ENCODE results near the gene KRTAP4-8. TPM values are rescaled to one million over a fixed set of nuclear protein-coding genes. Genes with fewer than 3 reads are reported as not detected.
"Not testable (repeated sequence)": the region's sequence is repeated elsewhere in the genome, so short reads cannot be mapped to it uniquely, and the experiment has no call there.

The KRTAP4-8 gene
- total RNA-seq, 1 donor from 2014 or later: not detected

DNA sequence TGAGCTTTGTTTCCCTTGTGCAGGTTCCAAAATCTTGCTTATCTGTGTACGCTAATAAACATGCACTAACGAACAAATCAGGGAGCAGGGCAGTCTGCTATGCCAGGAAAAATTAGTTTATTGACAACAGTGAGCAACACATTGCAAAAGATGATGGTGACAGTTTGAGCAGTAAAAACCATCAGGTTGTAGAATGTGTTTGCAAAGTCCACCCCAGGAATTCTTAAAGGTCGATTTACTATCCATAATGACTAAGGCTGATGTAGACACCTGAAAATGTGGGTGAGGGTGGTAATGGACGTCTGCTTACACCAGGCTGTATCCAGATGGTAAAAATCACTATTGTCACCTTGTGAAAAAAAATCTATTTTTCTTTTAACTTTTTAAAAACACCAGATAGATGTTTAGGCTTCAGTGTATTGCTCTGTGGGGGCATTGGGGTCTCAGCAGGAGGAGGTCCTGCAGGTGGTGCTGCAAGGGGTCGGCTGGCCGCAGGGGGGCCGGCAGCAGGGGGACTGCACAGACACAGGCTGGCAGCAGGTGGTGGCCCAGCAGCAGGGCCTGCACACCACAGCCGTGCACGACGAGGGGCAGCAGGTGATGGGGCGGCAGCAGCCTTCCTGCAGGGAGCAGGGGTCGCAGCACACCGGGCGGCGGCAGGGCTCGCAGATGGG is 32.8 kb downstream of the KRTAP4-8 start:
- not testable (repeated sequence) for DNase-seq (ENCODE audit: low read depth)

DNA sequence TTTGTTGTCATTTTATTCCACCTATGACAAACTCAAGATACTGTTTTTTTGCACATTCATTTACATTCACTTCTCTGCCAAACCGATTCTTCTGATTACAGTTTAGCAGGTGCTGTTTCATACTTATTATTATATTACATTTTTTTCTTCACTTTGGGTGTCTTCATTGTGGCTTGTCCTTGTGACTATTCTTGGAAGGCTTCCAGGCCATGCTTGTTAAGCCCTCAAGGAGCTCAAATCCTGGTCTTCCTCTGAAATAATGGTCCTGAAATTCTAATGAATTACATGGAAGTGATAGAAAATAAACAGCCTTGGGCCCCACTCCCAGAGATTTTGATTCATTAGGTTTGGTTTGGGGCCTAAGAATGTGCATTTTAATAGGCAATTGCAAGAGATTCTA is 33.6 kb downstream of the KRTAP4-8 start:
- no peak for DNase-seq (ENCODE audit: low read depth)

DNA sequence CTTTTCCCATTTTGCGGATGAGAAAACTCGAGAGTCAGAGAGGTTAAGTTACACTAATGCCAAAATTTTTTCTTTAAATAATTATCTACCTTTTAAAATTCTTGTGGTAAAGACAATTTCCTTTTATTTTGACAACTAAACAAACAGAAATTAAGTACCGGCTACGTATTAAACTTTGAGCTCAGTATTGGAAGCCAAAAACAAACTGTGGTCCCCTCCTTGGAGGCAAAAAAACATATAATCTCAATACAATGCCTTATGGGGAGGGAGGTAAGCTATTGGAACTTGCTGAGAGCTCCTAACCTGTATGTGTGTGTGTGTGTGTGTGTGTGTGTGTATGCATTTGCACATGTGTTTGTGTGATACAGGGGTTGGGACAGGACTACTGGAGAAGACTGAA is 34.5 kb downstream of the KRTAP4-8 start:
- no peak for DNase-seq (ENCODE audit: low read depth)

DNA sequence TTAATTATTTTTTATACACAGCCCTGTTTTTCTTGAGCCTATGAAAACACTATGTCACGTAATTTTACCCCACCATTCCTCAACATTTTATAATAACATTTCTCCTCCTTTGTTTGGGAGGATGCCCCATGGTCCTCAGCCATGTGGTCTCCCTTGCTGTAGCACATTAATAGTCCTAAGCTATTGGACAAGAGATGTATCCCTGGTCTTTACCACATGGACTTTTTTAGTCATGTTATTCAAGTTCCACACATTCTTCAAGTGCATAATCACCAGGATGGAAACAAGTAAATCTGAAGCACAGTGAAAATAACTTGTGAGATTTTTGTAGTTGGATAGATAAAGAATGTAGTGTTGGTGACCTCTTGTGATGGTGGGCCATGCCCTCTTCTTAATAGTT is 36.0 kb downstream of the KRTAP4-8 start:
- DNase-seq (ENCODE audit: low read depth): peak; percentile 97

DNA sequence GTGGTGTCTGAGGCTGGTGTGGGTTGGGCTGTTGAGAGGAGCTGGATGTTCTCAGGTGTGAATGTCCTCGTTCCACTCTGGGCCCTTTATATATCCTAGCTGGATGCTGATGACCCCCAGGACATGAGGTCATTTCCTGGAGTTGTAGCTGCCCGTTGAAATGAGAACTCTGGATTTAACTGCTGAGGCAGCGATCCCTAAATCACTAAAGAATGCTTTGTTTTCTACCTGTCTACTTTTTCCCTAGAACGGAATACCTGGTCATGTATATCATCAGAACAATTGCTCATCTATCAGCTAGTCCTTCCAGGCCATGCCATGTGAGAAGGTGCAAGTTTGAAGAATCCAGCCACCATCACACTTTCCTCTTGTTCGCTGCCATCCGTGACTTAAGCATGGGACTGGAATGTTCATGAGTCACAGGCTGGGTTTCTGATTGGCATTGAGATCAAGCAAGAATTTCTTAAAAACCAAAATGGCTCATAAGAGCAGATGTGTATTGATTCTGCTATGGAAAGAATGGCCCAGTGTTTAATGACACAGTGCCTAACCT is 37.8 kb downstream of the KRTAP4-8 start, which contains the start of gene KRTAP2-3:
Gene KRTAP2-3, minus strand, starts transcription at position 63 of the 553 bp plus-strand sequence. CDS start 64 bp downstream, outside the sequence.
- peak; percentile 99 for DNase-seq (ENCODE audit: low read depth)

DNA sequence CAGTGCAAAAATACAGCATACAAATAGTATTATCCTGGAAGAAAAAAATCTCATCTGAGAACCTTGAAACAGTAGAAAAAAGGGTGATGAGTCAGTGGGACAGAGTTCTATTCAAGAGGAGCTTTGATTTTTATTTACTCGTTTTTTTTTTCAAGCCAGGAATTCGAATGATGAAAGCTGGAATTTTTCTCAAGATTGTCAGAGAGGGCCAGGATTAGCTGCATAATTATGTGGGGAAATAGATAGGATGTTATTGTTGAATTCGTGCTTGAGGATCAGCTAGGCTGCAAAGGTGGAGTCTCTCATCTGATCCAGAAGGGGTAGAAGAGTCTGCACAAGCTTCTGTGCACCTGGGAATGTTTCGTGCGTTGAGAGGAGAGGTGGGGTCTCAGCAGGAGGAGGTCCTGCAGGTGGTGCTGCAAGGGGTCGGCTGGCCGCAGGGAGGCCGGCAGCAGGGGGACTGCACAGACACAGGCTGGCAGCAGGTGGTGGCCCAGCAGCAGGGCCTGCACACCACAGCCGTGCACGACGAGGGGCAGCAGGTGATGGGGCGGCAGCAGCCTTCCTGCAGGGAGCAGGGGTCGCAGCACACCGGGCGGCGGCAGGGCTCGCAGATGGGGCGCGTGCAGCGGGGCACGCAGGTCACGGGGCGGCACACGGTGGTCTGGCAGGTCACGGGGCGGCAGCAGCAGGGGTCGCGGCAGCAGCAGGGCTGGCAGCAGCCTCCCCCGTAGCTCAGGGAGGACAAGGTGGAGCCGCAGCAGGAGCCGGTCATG is 38.5 kb downstream of the KRTAP4-8 start:
- DNase-seq (ENCODE audit: low read depth): peak; percentile 88

DNA sequence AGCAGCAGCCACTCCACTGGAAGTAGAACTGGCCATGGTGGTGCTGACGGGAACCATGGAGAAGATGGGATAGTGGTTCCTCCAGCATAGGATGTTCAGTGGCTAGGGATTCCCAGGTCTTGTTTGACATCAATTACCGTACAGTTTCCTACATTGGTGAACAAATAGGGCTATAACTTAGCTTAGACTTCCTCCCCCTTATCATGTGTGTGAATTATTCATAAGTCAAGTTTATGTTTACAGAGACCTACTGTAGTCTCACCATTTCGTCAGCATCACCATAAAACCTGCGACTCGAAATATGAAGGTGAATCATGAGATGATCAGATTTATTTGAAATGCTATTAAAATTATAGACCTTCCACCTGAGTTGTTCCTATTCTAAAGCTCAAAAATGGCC is 39.2 kb downstream of the KRTAP4-8 start:
- DNase-seq (ENCODE audit: low read depth): no peak

DNA sequence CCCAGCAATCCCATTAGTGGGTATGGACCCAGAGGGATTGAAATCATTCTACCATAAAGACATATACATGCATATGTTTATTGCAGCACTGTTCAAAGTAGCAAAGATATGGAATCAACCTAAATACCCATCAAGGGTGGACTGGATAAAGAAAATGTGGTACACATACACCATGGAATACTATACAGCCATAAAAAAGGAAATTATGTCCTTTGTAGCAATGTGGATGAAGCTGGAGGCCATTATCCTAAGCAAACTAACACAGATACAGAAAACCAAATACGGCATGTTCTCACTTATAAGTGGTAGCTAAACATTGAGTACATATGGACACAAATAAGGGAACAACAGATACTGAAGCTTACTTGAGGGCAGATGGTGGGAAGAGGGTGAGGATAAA is 40.4 kb downstream of the KRTAP4-8 start:
- no peak for DNase-seq (ENCODE audit: low read depth)

DNA sequence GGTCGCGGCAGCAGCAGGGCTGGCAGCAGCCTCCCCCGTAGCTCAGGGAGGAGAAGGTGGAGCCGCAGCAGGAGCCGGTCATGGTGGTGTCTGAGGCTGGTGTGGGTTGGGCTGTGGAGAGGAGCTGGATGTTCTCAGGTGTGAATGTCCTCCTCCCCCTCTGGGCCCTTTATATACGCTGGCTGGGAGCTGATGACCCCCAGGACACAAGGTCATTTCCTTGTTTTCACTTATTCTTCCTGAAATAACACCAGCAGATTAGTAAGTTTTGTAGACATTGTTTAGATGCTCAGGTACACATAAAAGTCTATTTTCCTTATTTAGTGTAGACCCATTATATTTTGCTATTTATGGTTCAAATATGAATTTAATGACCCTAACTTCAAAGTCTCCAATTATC is 42.8 kb downstream of the KRTAP4-8 start, which contains the start of gene KRTAP2-2:
Gene KRTAP2-2, minus strand, starts transcription at position 101 of the 400 bp plus-strand sequence. Its CDS starts 19 bp downstream, at position 82.
- DNase-seq (ENCODE audit: low read depth): not testable (repeated sequence)

DNA sequence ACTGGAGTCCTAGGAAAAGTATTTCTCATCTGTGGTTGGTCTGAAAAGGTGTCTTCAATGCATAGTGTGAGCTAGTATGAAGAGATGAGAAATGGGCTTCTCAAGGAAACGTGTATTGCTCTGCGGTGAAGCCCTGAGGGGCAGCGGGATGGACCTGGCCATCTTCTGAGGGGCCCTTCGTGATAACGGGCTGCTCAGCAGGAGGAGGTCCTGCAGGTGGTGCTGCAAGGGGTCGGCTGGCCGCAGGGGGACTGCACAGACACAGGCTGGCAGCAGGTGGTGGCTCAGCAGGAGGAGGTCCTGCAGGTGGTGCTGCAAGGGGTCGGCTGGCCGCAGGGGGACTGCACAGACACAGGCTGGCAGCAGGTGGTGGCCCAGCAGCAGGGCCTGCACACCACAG is 43.4 kb downstream of the KRTAP4-8 start:
- DNase-seq (ENCODE audit: low read depth): not testable (repeated sequence)

DNA sequence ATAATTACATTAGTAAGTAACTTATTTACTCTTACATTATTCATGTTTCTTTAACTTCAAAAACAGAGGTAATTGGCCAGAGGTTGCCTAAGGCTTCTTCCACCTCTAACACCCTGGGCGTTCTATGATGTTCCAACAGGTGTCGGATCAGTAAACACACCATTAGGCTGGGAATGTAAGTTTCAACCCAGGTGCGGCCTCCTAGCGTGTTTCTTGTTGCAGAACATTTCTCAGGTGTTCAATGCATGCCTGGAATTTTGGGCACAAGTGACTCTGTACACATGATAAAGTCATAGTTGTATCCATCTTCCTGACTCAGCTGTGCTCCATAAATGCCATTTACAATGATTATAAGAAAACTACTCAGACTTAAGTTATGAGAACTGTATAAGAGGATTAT is 43.9 kb downstream of the KRTAP4-8 start:
- DNase-seq (ENCODE audit: low read depth): peak; percentile 54

DNA sequence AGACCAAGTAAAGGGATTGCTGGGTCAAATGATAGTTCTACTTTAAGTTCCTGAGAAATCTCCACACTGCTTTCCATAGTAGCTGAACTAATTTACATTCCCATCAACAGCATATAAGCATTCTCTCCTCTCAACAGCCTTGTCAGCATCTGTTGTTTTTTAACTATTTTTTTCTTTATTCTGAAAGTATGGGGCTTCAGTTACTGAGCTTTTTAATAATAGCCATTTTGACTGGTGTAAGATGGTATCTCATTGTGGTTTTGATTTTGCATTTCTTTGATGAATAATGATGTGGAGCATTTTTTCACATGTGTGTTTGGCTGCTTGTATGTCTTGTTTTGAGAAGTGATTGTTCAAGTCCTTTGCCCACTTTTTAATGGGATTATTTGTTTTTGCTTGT is 45.4 kb downstream of the KRTAP4-8 start:
- no peak for DNase-seq (ENCODE audit: low read depth)

DNA sequence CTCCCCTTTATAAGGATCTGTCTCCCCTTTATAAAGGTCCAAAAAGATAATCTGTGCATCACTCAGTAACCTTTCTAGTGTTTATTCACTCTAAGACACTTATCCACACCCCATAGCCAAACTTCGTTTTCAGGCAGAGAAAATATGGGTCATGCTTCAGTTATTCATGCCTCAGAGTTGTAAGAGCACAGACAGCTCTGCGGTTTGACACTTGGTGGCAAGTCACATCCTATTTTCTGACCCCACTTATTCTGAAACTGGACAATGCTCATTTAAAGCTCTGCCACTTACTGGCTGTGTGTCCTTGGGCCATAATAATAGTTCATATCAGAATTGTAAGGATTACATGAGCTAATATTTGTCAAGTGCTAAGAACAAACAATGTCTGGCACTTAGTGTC is 48.8 kb downstream of the KRTAP4-8 start:
- peak; percentile 49 for DNase-seq (ENCODE audit: low read depth)

DNA sequence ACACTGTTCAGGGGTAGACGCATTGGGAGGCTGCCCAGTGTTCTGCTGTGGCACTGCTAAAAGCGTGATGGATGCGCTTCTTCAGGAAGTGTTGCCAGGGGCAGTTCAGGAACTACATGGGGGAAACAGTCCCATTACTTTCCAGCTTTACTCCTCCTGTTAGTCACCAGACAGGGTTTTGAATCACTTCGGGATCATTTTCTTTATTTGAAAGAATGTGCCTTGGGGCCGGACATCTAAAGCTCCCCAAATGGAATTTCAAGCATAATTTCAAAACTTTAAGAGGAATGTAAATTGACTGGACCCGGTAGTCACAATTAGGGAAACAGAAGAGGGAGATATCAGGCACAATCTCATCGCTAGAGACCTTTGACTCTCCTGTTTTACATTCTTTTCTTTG is 49.5 kb downstream of the KRTAP4-8 start:
- DNase-seq (ENCODE audit: low read depth): no peak

Other genes starting within 250 kb of the KRTAP4-8 start
- not detected in 2 replicates for gene KRT12, start 230.9 kb downstream of the KRTAP4-8 start, total RNA-seq
- not detected in 2 replicates for gene KRT20, start 212.9 kb downstream of the KRTAP4-8 start, total RNA-seq
- gene KRT23, start 160.5 kb downstream of the KRTAP4-8 start, total RNA-seq: 1.2 and 68.1 TPM in 2 replicates
- gene KRT39, start 131.2 kb downstream of the KRTAP4-8 start, total RNA-seq: not detected in 2 replicates
- not detected in 2 replicates for gene KRT40, start 113.8 kb downstream of the KRTAP4-8 start, total RNA-seq
- gene KRTAP3-3, start 104.0 kb downstream of the KRTAP4-8 start, total RNA-seq: not detected in 2 replicates
- gene KRTAP3-2, start 98.2 kb downstream of the KRTAP4-8 start, total RNA-seq: not detected in 2 replicates
- not detected in 2 replicates for gene KRTAP3-1, start 89.0 kb downstream of the KRTAP4-8 start, total RNA-seq
- gene KRTAP1-5, start 70.9 kb downstream of the KRTAP4-8 start, total RNA-seq: not detected in 2 replicates
- not detected in 2 replicates for gene KRTAP1-4, start 67.9 kb downstream of the KRTAP4-8 start, total RNA-seq
- gene KRTAP1-3, start 63.3 kb downstream of the KRTAP4-8 start, total RNA-seq: not detected in 2 replicates
- 0.25 and 0.35 TPM in 2 replicates for gene KRTAP1-1, start 56.7 kb downstream of the KRTAP4-8 start, total RNA-seq
- gene KRTAP2-1, start 50.8 kb downstream of the KRTAP4-8 start, total RNA-seq: not detected in 2 replicates
- gene KRTAP2-2, start 42.9 kb downstream of the KRTAP4-8 start, total RNA-seq: 0.15 TPM in 1 of 2 replicates, not detected in the other
- 0.55 and 5.9 TPM in 2 replicates for gene KRTAP2-3, start 38.0 kb downstream of the KRTAP4-8 start, total RNA-seq
- not detected in 2 replicates for gene KRTAP2-4, start 32.3 kb downstream of the KRTAP4-8 start, total RNA-seq
- not detected in 2 replicates for gene KRTAP4-7, start 14.0 kb downstream of the KRTAP4-8 start, total RNA-seq
- not detected in 2 replicates for gene KRTAP4-16, start 4.1 kb upstream of the KRTAP4-8 start, total RNA-seq
- not detected in 2 replicates for gene KRTAP4-9, start 7.2 kb upstream of the KRTAP4-8 start, total RNA-seq
- gene KRTAP4-11, start 20.2 kb upstream of the KRTAP4-8 start, total RNA-seq: not detected in 2 replicates
- gene KRTAP4-12, start 26.0 kb upstream of the KRTAP4-8 start, total RNA-seq: not detected in 2 replicates
- not detected in 2 replicates for gene KRTAP4-6, start 42.4 kb upstream of the KRTAP4-8 start, total RNA-seq
- gene KRTAP4-5, start 51.7 kb upstream of the KRTAP4-8 start, total RNA-seq: not detected in 2 replicates
- not detected in 2 replicates for gene KRTAP4-4, start 62.6 kb upstream of the KRTAP4-8 start, total RNA-seq
- not detected in 2 replicates for gene KRTAP4-3, start 70.1 kb upstream of the KRTAP4-8 start, total RNA-seq
- gene KRTAP4-2, start 80.1 kb upstream of the KRTAP4-8 start, total RNA-seq: not detected in 2 replicates
- gene KRTAP4-1, start 86.8 kb upstream of the KRTAP4-8 start, total RNA-seq: not detected in 2 replicates
- gene KRTAP9-1, start 91.7 kb upstream of the KRTAP4-8 start, total RNA-seq: not detected in 2 replicates
- not detected in 2 replicates for gene KRTAP9-2, start 128.5 kb upstream of the KRTAP4-8 start, total RNA-seq
- not detected in 2 replicates for gene KRTAP9-3, start 134.3 kb upstream of the KRTAP4-8 start, total RNA-seq
- gene KRTAP9-8, start 139.9 kb upstream of the KRTAP4-8 start, total RNA-seq: not detected in 2 replicates
- not detected in 2 replicates for gene KRTAP9-4, start 151.5 kb upstream of the KRTAP4-8 start, total RNA-seq
- not detected in 2 replicates for gene KRTAP9-9, start 157.2 kb upstream of the KRTAP4-8 start, total RNA-seq
- not detected in 2 replicates for gene KRTAP9-6, start 167.2 kb upstream of the KRTAP4-8 start, total RNA-seq
- gene KRTAP9-7, start 177.6 kb upstream of the KRTAP4-8 start, total RNA-seq: not detected in 2 replicates
- not detected in 2 replicates for gene KRTAP29-1, start 204.7 kb upstream of the KRTAP4-8 start, total RNA-seq
- gene KRTAP16-1, start 211.2 kb upstream of the KRTAP4-8 start, total RNA-seq: not detected in 2 replicates
- gene KRTAP17-1, start 217.6 kb upstream of the KRTAP4-8 start, total RNA-seq: not detected in 2 replicates

Measured in renal cortical epithelial cell (primary cell).